Right lobe of liver (tissue), 6 donors: ENCODE results near the gene ADCY3. TPM values are rescaled to one million over a fixed set of nuclear protein-coding genes. Genes with fewer than 3 reads are reported as not detected.
A peak's percentile ranks its signal among the peaks of the same experiment; 100 is the strongest.

ENCODE experiments used
- ATAC-seq, 4 donors: fragments of 200-7000 bp; cut with Tn5 transposase; one replicate each; pipeline ENCODE4 v1.9.1; 2020; ENCODE audit warnings: mild to moderate bottlenecking in 4 of 4, moderate library complexity in 4 of 4
- DNase-seq, 3 donors: peaks; one replicate each; pipeline ENCODE4 v3.0.0-alpha.2; 2020
- H3K27ac ChIP-seq, 3 donors: fragments of 200-600 bp; one replicate each; pipeline ENCODE4 v1.8.0; 2022
- H3K27me3 ChIP-seq, 2 donors: fragments of 200-600 bp; one replicate each; pipeline ENCODE4 v1.8.0; 2022
- H3K36me3 ChIP-seq, 4 donors: fragments of 200-600 bp; sonication (generic) in 1 of 4; one replicate each; pipeline versions ENCODE4 v1.5.1 to v1.8.0; 2017 to 2022; ENCODE audit warnings: control low read depth in 1 of 4
- H3K4me1 ChIP-seq, 4 donors: fragments of 200-600 bp; sonication (generic) in 1 of 4; one replicate each; pipeline versions ENCODE4 v1.5.1 to v1.8.0; 2017 to 2022; ENCODE audit warnings: control low read depth in 1 of 4
- H3K4me3 ChIP-seq, 3 donors: fragments of 200-600 bp; one replicate each; pipeline ENCODE4 v1.8.0; 2022
- H3K9me3 ChIP-seq, 4 donors: fragments of 200-600 bp; sonication (generic) in 1 of 4; one replicate each; pipeline versions ENCODE4 v1.5.1 to v1.8.0; 2017 to 2022; ENCODE audit warnings: control low read depth in 1 of 4
- CTCF ChIP-seq, 4 donors: fragments of 200-600 bp in 3 of 4; fragments of 450-650 bp in 1 of 4; IDR thresholded peaks; one replicate each; pipeline versions ENCODE4 v1.5.1 to v1.8.0; 2016 to 2022; ENCODE audit warnings: antibody characterized with exemption in 4 of 4, mild to moderate bottlenecking in 2 of 4
- POLR2A ChIP-seq: fragments of 450-650 bp; IDR thresholded peaks from one replicate; pipeline ENCODE4 v1.6.1; 2017; ENCODE audit warnings: antibody characterized with exemption, mild to moderate bottlenecking
- WGBS: methylation state at CpG from one replicate; pipeline ENCODE4 v1.1.6; 2018; ENCODE audit warnings: low coverage, low lambda C conversion rate; ENCODE audit not compliant: insufficient coverage; ENCODE audit errors: missing lambda C conversion rate; 5-methylcytosine and 5-hydroxymethylcytosine counted together
- intact Hi-C, 2 donors: fragments of 100-400 bp; cut with DNase I; formaldehyde crosslinking; loops; one replicate each; pipeline versions ENCODE4 v1.11.2 to v1.14.1; 2022
- total RNA-seq, 6 experiments: library from RNA; depleted of rRNA in 2 of 6; stranded (reverse); fragments of >200 nt in 2 of 6; fragmentation: NEBNext Ultra II Directional in 3 of 6; extraction: Animal tissue kit (Norgen Biotek cat#: 25700) in 3 of 6; gene quantifications; one replicate each; pipeline versions ENCODE4 v1.1.0 to v1.2.4, GENCODE V29; 2016 to 2023
- donor health status: DM: no; HTN: yes; CAD: no.
- donor health status: DM: no; HTN: no; CAD: no.
- donor health status: DM: no; HTN: no; CAD: no.
- donor health status: DM: no; HTN: yes; CAD: no.
- donor health status: DM: no; HTN: yes; CAD: no.

Gene ADCY3
- total RNA-seq, 6 experiments from 2014 or later = 2.2 to 7.0 (median 5.6) TPM

- intact Hi-C loops = no loop called here
- no peak for DNase-seq
Observed at GRCh38 chr2:24788816-24789215, 131.2 kb downstream of the ADCY3 start.

GRCh38 chr2:24787532-24787931, 132.5 kb downstream of the ADCY3 start:
- DNase-seq (no peak), ATAC-seq (no peak)
- Histone ChIP-seq H3K4me3 (no peak overlapping the region), H3K27ac (no peak overlapping the region), H3K4me1 (peaks cover 0 to 6% (median 0%) of the 10 kb centered on the region in 4 donors), H3K27me3 (no peaks in the 10 kb centered on the region), H3K9me3 (no peaks in the 10 kb centered on the region), H3K36me3 (no peaks in the 10 kb centered on the region)
- TF ChIP-seq CTCF (IDR thresholded peaks at IDR 0.05) = no peak
- TF ChIP-seq POLR2A = no peak
- WGBS = 49% methylated on average over 2 of the region's 2 CpGs
- intact Hi-C loops = no loop called here

More at GRCh38 chr2:24788816-24789215, 131.2 kb downstream of the ADCY3 start:
- ATAC-seq = no peak
- Histone ChIP-seq H3K36me3 (no peaks in the 10 kb centered on the region), H3K9me3 (no peaks in the 10 kb centered on the region), H3K4me3 (no peak overlapping the region), H3K4me1 (peaks cover 0 to 9% (median 0%) of the 10 kb centered on the region in 4 donors), H3K27me3 (no peaks in the 10 kb centered on the region), H3K27ac (no peak overlapping the region)
- 74% methylated on average over 3 of the region's 3 CpGs for WGBS
- no peak for TF ChIP-seq POLR2A
- no peak for TF ChIP-seq CTCF (IDR thresholded peaks at IDR 0.05)

GRCh38 chr2:24785671-24786321, 134.2 kb downstream of the ADCY3 start:
- DNase-seq (no peak), ATAC-seq (peak; percentile 14 to 61 (median 40))
- Histone ChIP-seq H3K4me1 (no peaks in the 10 kb centered on the region), H3K27me3 (no peaks in the 10 kb centered on the region), H3K36me3 (no peaks in the 10 kb centered on the region), H3K9me3 (no peaks in the 10 kb centered on the region), H3K4me3 (no peak overlapping the region), H3K27ac (no peak overlapping the region)
- intact Hi-C loops = no loop called here
- WGBS = 72% methylated on average over 3 of the region's 6 CpGs
- TF ChIP-seq CTCF (IDR thresholded peaks at IDR 0.05) (no peak), POLR2A (no peak)

- WGBS = 100% methylated on average over 2 of the region's 3 CpGs
- no peaks in the 10 kb centered on the region for H3K27me3 ChIP-seq
- H3K27ac ChIP-seq = no peak overlapping the region
- ATAC-seq (no peak), DNase-seq (no peak)
- H3K9me3 ChIP-seq = no peaks in the 10 kb centered on the region
- H3K4me3 ChIP-seq = no peak overlapping the region
- intact Hi-C loops = no loop called here
- no peaks in the 10 kb centered on the region for H3K36me3 ChIP-seq
- TF ChIP-seq POLR2A (no peak), CTCF (IDR thresholded peaks at IDR 0.05) (no peak)
- H3K4me1 ChIP-seq = no peaks in the 10 kb centered on the region
Observed at GRCh38 chr2:24783641-24784040, 136.4 kb downstream of the ADCY3 start.
